GM12878 (cell line): ENCODE results near the gene CSNK1G1.

Source experiments
- NFIC ChIP-seq: IDR thresholded peaks from 2 replicates; pipeline ENCODE4 v1.6.1; 2012; ENCODE audit warnings: low read depth, mild to moderate bottlenecking, inconsistent platforms, low read length, moderate library complexity
- POLR2A ChIP-seq: IDR thresholded peaks from 2 replicates; pipeline ENCODE4 v1.6.1; 2011; ENCODE audit warnings: low read depth, mild to moderate bottlenecking, low read length
- POU2F2 ChIP-seq: IDR thresholded peaks from 3 replicates; pipeline ENCODE4 v1.6.1; 2011; ENCODE audit warnings: low read depth, mild to moderate bottlenecking, low read length, borderline replicate concordance
- USF2 ChIP-seq: IDR thresholded peaks from 2 replicates; pipeline ENCODE4 v1.6.1; 2011; ENCODE audit warnings: low read depth, low read length, improper control_type of control experiment, borderline replicate concordance

GRCh38 chr15:64373360-64373759 is 17.4 kb upstream of the CSNK1G1 start:
- TF ChIP-seq POLR2A (no peak), NFIC (no peak), POU2F2 (no peak), USF2 (no peak)
